Endodermal cell (in vitro differentiated cells): Measurements from ENCODE around the gene SMYD3. TPM values are rescaled to one million over a fixed set of nuclear protein-coding genes. Genes with fewer than 3 reads are reported as not detected.
A peak's percentile ranks its signal among the peaks of the same experiment; 100 is the strongest.

ENCODE experiments used
- DNase-seq: peaks from one replicate; pipeline ENCODE4 v3.0.0-alpha.2; 2017
- H3K27ac ChIP-seq: 2 replicates; pipeline ENCODE4 v1.5.1; 2013; ENCODE audit warnings: mild to moderate bottlenecking, low read depth, low read length, moderate library complexity
- H3K27me3 ChIP-seq: 2 replicates; pipeline ENCODE4 v1.6.1; 2013; ENCODE audit warnings: mild to moderate bottlenecking, low read length, moderate library complexity; ENCODE audit not compliant: insufficient read depth, control insufficient read depth, poor library complexity, severe bottlenecking
- H3K36me3 ChIP-seq: 2 replicates; pipeline ENCODE4 v1.7.0; 2013; ENCODE audit warnings: mild to moderate bottlenecking, low read length, moderate library complexity; ENCODE audit not compliant: control insufficient read depth, insufficient read depth
- H3K4me1 ChIP-seq: one replicate; pipeline ENCODE4 v1.7.0; 2013; ENCODE audit warnings: low read length; ENCODE audit not compliant: control insufficient read depth, insufficient read depth
- H3K4me3 ChIP-seq: 2 replicates; pipeline ENCODE4 v1.5.1; 2013; ENCODE audit warnings: mild to moderate bottlenecking, low read length, moderate library complexity
- H3K9ac ChIP-seq: 2 replicates; pipeline ENCODE4 v1.6.1; 2013; ENCODE audit warnings: mild to moderate bottlenecking, low read length, moderate library complexity; ENCODE audit not compliant: poor library complexity, severe bottlenecking; ENCODE audit errors: extremely low read depth
- H3K9me3 ChIP-seq: 2 replicates; pipeline ENCODE4 v1.6.1; 2013; ENCODE audit warnings: mild to moderate bottlenecking, low read length, moderate library complexity; ENCODE audit not compliant: control insufficient read depth
- H3K27ac Mint-ChIP-seq: 2 replicates; pipeline ENCODE4 v1.8.0; 2020; ENCODE audit warnings: mixed read lengths
- H3K27me3 Mint-ChIP-seq: 2 replicates; pipeline ENCODE4 v1.8.0; 2021; ENCODE audit warnings: mild to moderate bottlenecking, mixed read lengths; ENCODE audit not compliant: insufficient read depth
- H3K36me3 Mint-ChIP-seq: 2 replicates; pipeline ENCODE4 v1.8.0; 2020; ENCODE audit warnings: low read depth, mixed read lengths
- H3K4me1 Mint-ChIP-seq: 2 replicates; pipeline ENCODE4 v1.8.0; 2020; ENCODE audit warnings: mixed read lengths
- H3K4me3 Mint-ChIP-seq: 2 replicates; pipeline ENCODE4 v1.8.0; 2020; ENCODE audit warnings: mild to moderate bottlenecking, moderate library complexity, mixed read lengths
- H3K9me3 Mint-ChIP-seq: 2 replicates; pipeline ENCODE4 v1.8.0; 2020; ENCODE audit warnings: mild to moderate bottlenecking, mixed read lengths
- WGBS, 2 experiments: methylation state at CpG; one replicate each; pipeline versions ENCODE4 v1.1.5 to v1.1.7; 2013; ENCODE audit warnings: missing lambda C conversion rate in 2 of 2, mixed read lengths in 1 of 2; ENCODE audit not compliant: insufficient coverage in 1 of 2, insufficient read length in 1 of 2; 5-methylcytosine and 5-hydroxymethylcytosine counted together
- long read RNA-seq, 4 experiments: library from polyadenylated mRNA in 2 of 4; library from RNA in 1 of 4; library from capped mRNA in 1 of 4; stranded (forward) in 3 of 4; unstranded in 1 of 4; transcript quantifications; one replicate each; pipeline ENCODE4 v2.0.0, GENCODE V29; 2020 to 2021; ENCODE audit warnings: inconsistent platforms in 1 of 4
- polyA plus RNA-seq, 2 experiments: library from polyadenylated mRNA; stranded (reverse); fragments of 50-300 nt; gene quantifications; one replicate each; pipeline ENCODE4 v1.2.3, GENCODE V29; 2013
- total RNA-seq, 2 donors: library from RNA; stranded (reverse); fragmentation: NEBNext Ultra II Directional in 1 of 2; extraction: Animal tissue kit (Norgen Biotek cat#: 25700) in 1 of 2; gene quantifications; 2 replicates in 1 of 2; 3 replicates in 1 of 2; pipeline ENCODE4 v1.2.1, GENCODE V29; 2021
- TF ChIP-seq, protein P1 (sequence below): fragments of 200-600 bp; sonication (generic); conservative IDR thresholded peaks from 2 replicates; pipeline ENCODE4 v1.5.0; 2021; ENCODE audit warnings: antibody characterized with exemption, mild to moderate bottlenecking

The SMYD3 gene
- 10 to 100 TPM; 32.3 to 45.8 TPM for total RNA-seq
- polyA plus RNA-seq (2013, experiment 1 of 2) = 54.2 TPM
- 60.3 TPM for polyA plus RNA-seq (2013, experiment 2 of 2)
- long read RNA-seq, experiment 1, partial matches to known transcripts = 4 of 6 reads
- long read RNA-seq, experiment 1, other reads (novel, unspliced or antisense) = 1 of 6 reads
- long read RNA-seq, experiment 2, partial matches to known transcripts = 1 of 16 reads
- long read RNA-seq, experiment 2, other reads (novel, unspliced or antisense) = 15 of 16 reads
- long read RNA-seq, experiment 3, partial matches to known transcripts = 0 of 2 reads
- long read RNA-seq, experiment 3, other reads (novel, unspliced or antisense) = 1 of 2 reads
- long read RNA-seq, experiment 4, partial matches to known transcripts = 2 of 3 reads
- long read RNA-seq, experiment 4, other reads (novel, unspliced or antisense) = 1 of 3 reads

DNA sequence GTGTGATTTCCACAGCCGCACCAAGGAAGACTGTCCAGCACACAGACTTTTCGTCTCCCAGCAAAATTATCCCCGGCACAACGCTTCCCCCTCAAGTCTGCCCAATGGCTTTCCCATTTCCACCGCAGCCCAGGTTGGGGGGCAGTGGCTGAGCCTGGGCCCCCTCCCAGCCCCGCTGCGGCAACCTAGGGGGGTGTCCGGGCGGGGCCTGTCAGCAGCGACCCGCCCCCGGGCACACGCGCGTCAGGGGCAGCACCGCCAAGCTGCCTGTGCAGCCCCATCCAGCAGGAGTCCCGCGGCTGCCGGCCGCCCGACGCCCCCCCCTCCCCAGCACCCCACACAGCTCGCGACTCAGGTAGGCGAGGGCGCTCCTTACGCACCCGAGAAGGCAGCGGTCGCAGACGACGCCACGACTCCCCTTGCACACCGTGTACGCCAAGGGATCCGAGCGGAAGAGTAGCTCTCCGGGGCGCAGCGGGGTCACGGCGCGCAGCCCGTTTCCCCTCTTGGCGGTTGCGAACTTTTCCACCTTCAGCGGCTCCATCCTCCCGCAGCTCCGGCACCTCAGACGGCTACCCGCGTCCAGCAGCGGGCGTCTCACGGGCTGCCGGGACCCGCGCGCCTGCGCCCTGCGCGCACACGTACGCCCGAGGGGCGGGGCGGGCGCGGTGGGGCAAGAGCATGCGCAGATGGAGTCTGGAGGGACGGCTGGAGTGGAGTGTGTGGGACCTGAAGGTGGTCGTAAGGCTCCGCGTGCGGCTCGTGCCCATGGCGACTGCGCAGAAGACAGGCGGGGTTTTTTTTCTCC lies at the start of gene SMYD3:
Gene SMYD3, minus strand, starts transcription at position 606 of the 808 bp plus-strand sequence.
- peak within 1 kb of the TSS; percentile 77 for H3K4me3 ChIP-seq
- whole genome bisulfite sequencing, 2 experiments = 1% methylated on average over 13 to 78 of the region's 79 CpGs
- H3K27me3 ChIP-seq = no peaks in the 10 kb centered on the region
- H3K4me1 ChIP-seq = no peaks in the 10 kb centered on the region
- peak; percentile 95 for DNase-seq
- H3K4me1 Mint-ChIP-seq = peaks cover 5% of the 10 kb centered on the region
- TF ChIP-seq, protein P1, sequence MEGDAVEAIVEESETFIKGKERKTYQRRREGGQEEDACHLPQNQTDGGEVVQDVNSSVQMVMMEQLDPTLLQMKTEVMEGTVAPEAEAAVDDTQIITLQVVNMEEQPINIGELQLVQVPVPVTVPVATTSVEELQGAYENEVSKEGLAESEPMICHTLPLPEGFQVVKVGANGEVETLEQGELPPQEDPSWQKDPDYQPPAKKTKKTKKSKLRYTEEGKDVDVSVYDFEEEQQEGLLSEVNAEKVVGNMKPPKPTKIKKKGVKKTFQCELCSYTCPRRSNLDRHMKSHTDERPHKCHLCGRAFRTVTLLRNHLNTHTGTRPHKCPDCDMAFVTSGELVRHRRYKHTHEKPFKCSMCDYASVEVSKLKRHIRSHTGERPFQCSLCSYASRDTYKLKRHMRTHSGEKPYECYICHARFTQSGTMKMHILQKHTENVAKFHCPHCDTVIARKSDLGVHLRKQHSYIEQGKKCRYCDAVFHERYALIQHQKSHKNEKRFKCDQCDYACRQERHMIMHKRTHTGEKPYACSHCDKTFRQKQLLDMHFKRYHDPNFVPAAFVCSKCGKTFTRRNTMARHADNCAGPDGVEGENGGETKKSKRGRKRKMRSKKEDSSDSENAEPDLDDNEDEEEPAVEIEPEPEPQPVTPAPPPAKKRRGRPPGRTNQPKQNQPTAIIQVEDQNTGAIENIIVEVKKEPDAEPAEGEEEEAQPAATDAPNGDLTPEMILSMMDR = no peak
- H3K36me3 ChIP-seq = no peaks in the 10 kb centered on the region
- no peak within 1 kb of the TSS for H3K27ac ChIP-seq
- H3K9ac ChIP-seq = peak within 1 kb of the TSS; percentile 25
- peak within 1 kb of the TSS; percentile 74 for H3K4me3 Mint-ChIP-seq
- no peaks in the 10 kb centered on the region for H3K9me3 Mint-ChIP-seq
- H3K27me3 Mint-ChIP-seq = peaks cover 9% of the 10 kb centered on the region
- H3K9me3 ChIP-seq = no peaks in the 10 kb centered on the region
- H3K27ac Mint-ChIP-seq = peak within 1 kb of the TSS; percentile 88
- H3K36me3 Mint-ChIP-seq = peaks cover 2% of the 10 kb centered on the region

DNA sequence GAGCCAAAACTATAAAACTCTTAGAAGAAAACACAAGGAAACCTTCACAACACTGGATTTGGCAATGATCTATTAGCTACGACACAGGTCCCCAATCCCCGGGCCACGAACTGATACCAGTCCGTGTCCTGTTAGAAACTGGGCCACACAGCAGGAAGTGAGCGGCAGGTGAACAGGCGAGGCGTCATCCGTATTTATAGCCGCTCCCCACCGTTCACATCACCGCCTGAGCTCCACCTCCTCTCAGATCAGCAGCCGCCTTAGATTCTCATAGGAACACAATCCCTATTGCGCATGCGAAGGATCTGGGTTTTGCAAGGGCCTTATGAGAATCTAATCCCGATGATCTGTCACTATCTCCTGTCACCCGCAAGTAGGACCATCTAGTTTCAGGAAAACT lies 47.1 kb upstream of the SMYD3 start:
- no peaks in the 10 kb centered on the region for H3K9me3 ChIP-seq
- H3K27me3 Mint-ChIP-seq = no peaks in the 10 kb centered on the region
- H3K27ac Mint-ChIP-seq = no peak overlapping the region
- no peak for DNase-seq
- no peaks in the 10 kb centered on the region for H3K9me3 Mint-ChIP-seq
- no peak overlapping the region for H3K4me3 ChIP-seq
- 94 to 95% methylated on average over 13 to 16 of the region's 16 CpGs for WGBS, 2 experiments
- no peaks in the 10 kb centered on the region for H3K4me1 ChIP-seq
- H3K4me1 Mint-ChIP-seq = no peaks in the 10 kb centered on the region
- H3K36me3 Mint-ChIP-seq = peaks cover 68% of the 10 kb centered on the region
- no peak overlapping the region for H3K27ac ChIP-seq
- no peak overlapping the region for H3K9ac ChIP-seq
- H3K4me3 Mint-ChIP-seq = no peak overlapping the region
- TF ChIP-seq, protein P1 = no peak
- no peaks in the 10 kb centered on the region for H3K27me3 ChIP-seq
- peaks cover 63% of the 10 kb centered on the region for H3K36me3 ChIP-seq

DNA sequence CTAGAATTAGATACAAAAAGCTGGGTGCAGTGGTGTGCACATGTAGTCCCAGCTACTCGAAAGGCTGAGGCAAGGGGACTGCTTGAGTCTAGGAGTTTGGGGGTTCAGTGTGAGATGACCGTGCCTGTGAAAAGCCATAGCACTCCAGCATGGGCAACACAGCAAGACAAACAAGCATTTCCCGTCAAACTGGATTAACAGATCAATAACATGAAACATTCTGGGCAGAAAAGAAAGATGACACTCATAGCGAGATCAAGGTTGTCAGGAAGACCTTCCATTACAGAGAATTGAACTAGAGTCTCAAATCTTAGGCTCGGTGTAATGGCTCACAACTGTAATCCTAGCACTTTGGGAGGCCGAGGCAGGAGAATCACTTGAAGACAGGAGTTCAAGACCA lies 45.0 kb upstream of the SMYD3 start:
- DNase-seq = no peak
- H3K9me3 Mint-ChIP-seq = no peaks in the 10 kb centered on the region
- TF ChIP-seq, protein P1 = no peak
- no peaks in the 10 kb centered on the region for H3K27me3 Mint-ChIP-seq
- no peak overlapping the region for H3K4me3 Mint-ChIP-seq
- peak overlapping the region; percentile 60 for H3K27ac Mint-ChIP-seq
- no peaks in the 10 kb centered on the region for H3K9me3 ChIP-seq
- WGBS, 2 experiments = 92 to 93% methylated on average over 5 to 6 of the region's 6 CpGs
- peaks cover 64% of the 10 kb centered on the region for H3K36me3 ChIP-seq
- no peak overlapping the region for H3K27ac ChIP-seq
- H3K36me3 Mint-ChIP-seq = peaks cover 68% of the 10 kb centered on the region
- no peaks in the 10 kb centered on the region for H3K4me1 Mint-ChIP-seq
- H3K27me3 ChIP-seq = no peaks in the 10 kb centered on the region
- no peaks in the 10 kb centered on the region for H3K4me1 ChIP-seq
- H3K4me3 ChIP-seq = no peak overlapping the region
- H3K9ac ChIP-seq = no peak overlapping the region
